K562 (cell line): Measurements from ENCODE around the gene KDM2B. TPM values are rescaled to one million over a fixed set of nuclear protein-coding genes. Genes with fewer than 3 reads are reported as not detected.

ENCODE experiments used
- ATAC-seq: fragments of 200-7000 bp; cut with Tn5 transposase; 3 replicates; pipeline ENCODE4 v1.9.1; 2020; ENCODE audit warnings: moderate library complexity
- BruUV-seq: library from RNA; stranded (reverse); fragments of 400-500 nt; replicated peaks from 2 replicates; lab custom pipeline; 2021; lab: Mats Ljungman, UMichigan
- CTCF ChIA-PET: fragments of 300-600 bp; formaldehyde crosslinking; extraction: SDS; loops from one replicate; lab custom pipeline; 2021; ENCODE audit warnings: low intra/inter-chr PET ratio; lab: Yijun Ruan, JAX
- POLR2A ChIA-PET: fragments of 300-600, 350-650 bp; sonication (Branson Sonifier 250); formaldehyde crosslinking; extraction: SDS; loops from one replicate; lab custom pipeline; 2021; ENCODE audit warnings: antibody characterized with exemption, inconsistent platforms; lab: Yijun Ruan, JAX
- DNase-seq, 4 experiments: peaks; one replicate each; pipeline versions ENCODE4 v3.0.0 to v3.0.0-alpha.2; 2011 to 2018; ENCODE audit warnings: low spot score in 3 of 4, mixed read lengths in 3 of 4; ENCODE audit errors: extremely low read depth in 1 of 4
- FAIRE-seq: peaks from 2 replicates; lab custom pipeline; 2011; peaks lifted over from hg19 to GRCh38; lab: Jason Lieb, UNC
- H2AFZ ChIP-seq: 2 replicates; pipeline ENCODE4 v1.6.0; 2011; ENCODE audit warnings: low read depth, low read length, control low read depth, inconsistent platforms
- H3K27ac ChIP-seq: fragments of 200-600 bp; 3 replicates; pipeline ENCODE4 v1.8.0; 2011; ENCODE audit warnings: low read depth, mild to moderate bottlenecking, control low read depth, inconsistent platforms, low read length, moderate library complexity, mixed read lengths; ENCODE audit errors: extremely low read depth
- H3K27me3 ChIP-seq, 2 experiments: fragments of 300-600 bp in 1 of 2; 2 replicates in 1 of 2; 3 replicates in 1 of 2; pipeline versions ENCODE4 v1.6.0 to v1.8.0; 2011; ENCODE audit warnings: inconsistent platforms in 2 of 2, low read length in 2 of 2, mild to moderate bottlenecking in 1 of 2, mixed read lengths in 1 of 2, moderate library complexity in 1 of 2; ENCODE audit not compliant: control insufficient read depth in 2 of 2, insufficient read depth in 2 of 2
- H3K36me3 ChIP-seq: fragments of 300-600 bp; 3 replicates; pipeline ENCODE4 v1.8.0; 2011; ENCODE audit warnings: mild to moderate bottlenecking, low read length, inconsistent platforms; ENCODE audit not compliant: control insufficient read depth, insufficient read depth
- H3K4me1 ChIP-seq, 2 experiments: fragments of 200-600 bp in 1 of 2; replicated peaks in 1 of 2; 2 replicates in 1 of 2; 3 replicates in 1 of 2; pipeline versions ENCODE4 v1.5.1 to v1.8.0; 2011; ENCODE audit warnings: inconsistent platforms in 2 of 2, low read length in 2 of 2, mild to moderate bottlenecking in 1 of 2, mixed read lengths in 1 of 2, moderate library complexity in 1 of 2; ENCODE audit not compliant: control insufficient read depth in 2 of 2, insufficient read depth in 2 of 2
- H3K4me2 ChIP-seq: 2 replicates; pipeline ENCODE4 v1.6.1; 2011; ENCODE audit warnings: low read length, control low read depth, inconsistent platforms, mixed read lengths; ENCODE audit not compliant: insufficient read depth
- H3K4me3 ChIP-seq: fragments of 200-600 bp; sonication (generic), shearing (Covaris generic); 2 replicates; pipeline ENCODE4 v1.5.1; 2016; ENCODE audit warnings: control low read depth, inconsistent platforms
- H3K79me2 ChIP-seq: fragments of 200-600 bp; 3 replicates; pipeline ENCODE4 v1.8.0; 2011; ENCODE audit warnings: low read length, inconsistent platforms; ENCODE audit not compliant: control insufficient read depth, insufficient read depth
- H3K9ac ChIP-seq, 2 experiments: 2 replicates each; pipeline versions ENCODE4 v1.6.0 to v1.6.1; 2011; ENCODE audit warnings: low read depth in 2 of 2, low read length in 2 of 2, control low read depth in 1 of 2, inconsistent platforms in 1 of 2, mild to moderate bottlenecking in 1 of 2, mixed read lengths in 1 of 2; ENCODE audit not compliant: insufficient read depth in 1 of 2
- H3K9me1 ChIP-seq: one replicate; pipeline ENCODE4 v1.6.0; 2011; ENCODE audit warnings: inconsistent platforms, mild to moderate bottlenecking, low read length, moderate library complexity; ENCODE audit not compliant: control insufficient read depth, insufficient read depth
- H3K9me3 ChIP-seq: replicated peaks from 2 replicates; pipeline ENCODE4 v1.5.1; 2011; ENCODE audit warnings: low read depth, low read length, inconsistent platforms; ENCODE audit not compliant: control insufficient read depth, insufficient read depth
- H4K20me1 ChIP-seq: replicated peaks from 2 replicates; pipeline ENCODE4 v1.6.1; 2011; ENCODE audit warnings: low read length, inconsistent platforms, mixed read lengths; ENCODE audit not compliant: control insufficient read depth, insufficient read depth
- CEBPB ChIP-seq: fragments of 450-650 bp; IDR thresholded peaks from 2 replicates; pipeline ENCODE4 v1.6.1; 2016; ENCODE audit warnings: missing genetic modification characterization, missing compliant biosample characterization
- EZH2 ChIP-seq: IDR thresholded peaks from 2 replicates; pipeline ENCODE4 v1.6.1; 2012; ENCODE audit warnings: low read depth, mild to moderate bottlenecking, inconsistent platforms, low read length, borderline replicate concordance
- FOXK1 ChIP-seq: sonication (generic); formaldehyde crosslinking; IDR thresholded peaks from 2 replicates; pipeline ENCODE4 v1.8.0; 2022; ENCODE audit warnings: missing genetic modification reagents, mild to moderate bottlenecking, borderline replicate concordance
- GATAD2A ChIP-seq: fragments of 450-650 bp; IDR thresholded peaks from 2 replicates; pipeline ENCODE4 v1.6.1; 2017
- HNRNPUL1 ChIP-seq: fragments of 200-400 bp; formaldehyde crosslinking; IDR thresholded peaks from 2 replicates; pipeline ENCODE4 v1.6.1; 2017; ENCODE audit warnings: low read length
- KDM5B ChIP-seq: fragments of 200-600 bp; sonication (generic); IDR thresholded peaks from 2 replicates; pipeline ENCODE4 v1.6.1; 2012; ENCODE audit warnings: low read depth, mild to moderate bottlenecking, moderate library complexity, low read length, control low read depth, inconsistent platforms; ENCODE audit not compliant: insufficient replicate concordance
- MYNN ChIP-seq, 2 experiments: sonication (generic); formaldehyde crosslinking in 1 of 2; IDR thresholded peaks; 2 replicates each; pipeline versions ENCODE4 v1.5.0 to v1.6.1; 2016 to 2020; ENCODE audit warnings: antibody characterized with exemption in 1 of 2, missing genetic modification reagents in 1 of 2
- NCOA6 ChIP-seq: fragments of 450-650 bp; IDR thresholded peaks from 2 replicates; pipeline ENCODE4 v1.6.1; 2017; ENCODE audit warnings: mild to moderate bottlenecking
- ZNF696 ChIP-seq: fragments of 250-450 bp; sonication (Bioruptor Pico); conservative IDR thresholded peaks from 2 replicates; pipeline ENCODE4 v1.4.0; 2020; ENCODE audit warnings: mild to moderate bottlenecking, moderate library complexity
- ZNF785 ChIP-seq: fragments of 250-450 bp; sonication (Bioruptor Pico); IDR thresholded peaks from 2 replicates; pipeline ENCODE4 v1.4.0; 2020; ENCODE audit warnings: mild to moderate bottlenecking
- whole genome bisulfite sequencing: fragments of 100-300 bp; shearing (Covaris generic); methylation state at CpG from one replicate; pipeline ENCODE4 v1.1.6; 2016; ENCODE audit warnings: low coverage, mixed read lengths; ENCODE audit not compliant: insufficient coverage; ENCODE audit errors: missing lambda C conversion rate; 5-methylcytosine and 5-hydroxymethylcytosine counted together
- in situ Hi-C: fragments of 300-500 bp; cut with MboI; formaldehyde crosslinking; loops from 4 replicates; pipeline ENCODE4 v1.15.0; 2018; ENCODE audit warnings: inconsistent platforms, mixed read lengths
- intact Hi-C: fragments of 100-400 bp; cut with micrococcal nuclease; formaldehyde crosslinking; loops from 2 replicates; pipeline ENCODE4 v1.14.2; 2022
- polyA plus RNA-seq, 8 experiments: library from polyadenylated mRNA; depleted of rRNA in 4 of 8; stranded (reverse) in 5 of 8; unstranded in 3 of 8; fragments of >200 nt; fragmentation: Nextera tagmentation in 2 of 8; fragmentation: Illumina TruSeq in 1 of 8; extraction: Ambion mirVana in 2 of 8; extraction: Trizol in 1 of 8; gene quantifications; 2 replicates each; pipeline versions ENCODE4 v1.2.1 to v1.2.3, GENCODE V29; 2011 to 2014; ENCODE audit warnings: inconsistent platforms in 1 of 8, missing spikeins in 1 of 8
- total RNA-seq, 7 experiments: library from RNA; depleted of rRNA in 6 of 7; stranded (reverse); fragments of >200 nt in 6 of 7; fragmentation: Illumina TruSeq in 2 of 7; extraction: Trizol in 2 of 7; gene quantifications; 2 replicates each; pipeline versions ENCODE4 v1.2.1 to v1.2.3, GENCODE V29; 2011 to 2021; ENCODE audit warnings: low replicate concordance in 1 of 7

Gene KDM2B
- total and polyA plus RNA-seq, 9 of the 15 experiments (the other 6 are each of a cell fraction or from before 2014, with no cell fraction given): 7.4 to 50.5 (median 22.5) TPM

GRCh38 chr12:121495746-121496145, 85.1 kb downstream of the KDM2B start:
- CTCF ChIA-PET: no interaction called here
- no peaks in the 10 kb centered on the region for H4K20me1 ChIP-seq
- H3K4me3 ChIP-seq: no peak overlapping the region
- no peak overlapping the region for H2AFZ ChIP-seq
- no peaks in the 10 kb centered on the region for H3K79me2 ChIP-seq
- peaks cover 0 to 3% of the 10 kb centered on the region in 2 experiments; a peak in 1 of 5 replicates for H3K4me1 ChIP-seq
- DNase-seq: no peak
- H3K9me1 ChIP-seq: no peaks in the 10 kb centered on the region
- intact Hi-C loops: no loop called here
- WGBS: 48% methylated on average over 8 of the region's 8 CpGs
- no TSS peak for BruUV-seq
- TF ChIP-seq NCOA6: no peak
- TF ChIP-seq EZH2: no peak
- no peak for TF ChIP-seq KDM5B
- TF ChIP-seq FOXK1 (CRISPR knock-in tag): no peak
- no peak for TF ChIP-seq ZNF696 (CRISPR knock-in tag)
- no peak for TF ChIP-seq CEBPB (tag)
- no peak for TF ChIP-seq GATAD2A
- TF ChIP-seq MYNN (IDR thresholded peaks at IDR 0.05): no peak
- no peak for TF ChIP-seq MYNN (CRISPR knock-in tag; IDR thresholded peaks at IDR 0.05)
- no peak for TF ChIP-seq HNRNPUL1
- no peak for TF ChIP-seq ZNF785 (CRISPR knock-in tag)
- TF ChIP-seq, all 486 proteins: peak for 0
- ATAC-seq: no peak
- H3K36me3 ChIP-seq: no peaks in the 10 kb centered on the region
- in situ Hi-C loops: loop anchor here (5.0 kb wide), 1 partner anchor 187 kb away; no protein-coding TSS in a partner anchor
- H3K4me2 ChIP-seq: no peak overlapping the region
- FAIRE-seq: no peak
- POLR2A ChIA-PET: interaction anchor here (0.6 kb wide), 2 partner anchors 13 to 169 kb away, joined by 3 read pairs; no protein-coding TSS in a partner anchor
- peak overlapping the region in 1 of 2 experiments; percentile 43; a peak in 1 of 4 replicates for H3K9ac ChIP-seq
- H3K9me3 ChIP-seq: no peaks in the 10 kb centered on the region
- no peak overlapping the region for H3K27ac ChIP-seq
- no peaks in the 10 kb centered on the region for H3K27me3 ChIP-seq
